Testis (tissue), 3 donors: ENCODE measurements around the gene APOBEC3A. TPM values are rescaled to one million over a fixed set of nuclear protein-coding genes. Genes with fewer than 3 reads are reported as not detected.

Experiments
- DNase-seq: peaks from one replicate; pipeline ENCODE4 v3.0.0-alpha.2; 2019
- H3K27ac ChIP-seq, 2 donors: fragments of 200-600 bp; sonication (generic); one replicate each; pipeline ENCODE4 v1.5.1; 2019
- H3K27me3 ChIP-seq: fragments of 200-600 bp; sonication (generic); one replicate; pipeline ENCODE4 v1.5.1; 2019
- H3K36me3 ChIP-seq: fragments of 200-600 bp; sonication (generic); one replicate; pipeline ENCODE4 v1.5.1; 2017; ENCODE audit warnings: low read depth; ENCODE audit errors: missing control alignments
- H3K4me1 ChIP-seq: fragments of 200-600 bp; sonication (generic); one replicate; pipeline ENCODE4 v1.5.1; 2019
- H3K4me3 ChIP-seq, 2 donors: fragments of 200-600 bp; sonication (generic); one replicate each; pipeline ENCODE4 v1.5.1; 2017 to 2019
- H3K9me3 ChIP-seq: fragments of 200-600 bp; sonication (generic); one replicate; pipeline ENCODE4 v1.5.1; 2017
- POLR2A ChIP-seq: fragments of 450-650 bp; IDR thresholded peaks from one replicate; pipeline ENCODE4 v1.6.1; 2017; ENCODE audit warnings: antibody characterized with exemption, mild to moderate bottlenecking, moderate library complexity
- WGBS, 2 donors: methylation state at CpG; one replicate each; pipeline ENCODE4 v1.1.5; 2018; 5-methylcytosine and 5-hydroxymethylcytosine counted together
- intact Hi-C: fragments of 100-400 bp; cut with DNase I; formaldehyde crosslinking; loops from one replicate; pipeline ENCODE4 v1.15.1; 2023; ENCODE audit warnings: low total_unique reads
- polyA plus RNA-seq: library from polyadenylated mRNA; stranded (reverse); fragments of 350-450 nt; fragmentation: Illumina TruSeq; extraction: RNeasy Lipid Tissue Mini Kit (QIAGEN cat#74804); gene quantifications from one replicate; pipeline ENCODE4 v1.2.3, GENCODE V29; 2014; ENCODE audit warnings: low read depth, low replicate concordance; ENCODE audit not compliant: insufficient read depth
- total RNA-seq, 2 donors: library from RNA; depleted of rRNA; stranded (reverse); fragments of >200 nt; gene quantifications; one replicate each; pipeline ENCODE4 v1.2.3, GENCODE V29; 2016
- TF ChIP-seq, protein P1 (sequence below), 3 experiments: fragments of 450-650 bp in 2 of 3; fragments of 200-600 bp in 1 of 3; sonication (generic) in 1 of 3; IDR thresholded peaks; one replicate each; pipeline ENCODE4 v1.5.1; 2016 to 2019; ENCODE audit warnings: antibody characterized with exemption in 3 of 3, mild to moderate bottlenecking in 2 of 3, moderate library complexity in 1 of 3

Gene APOBEC3A
- total and polyA plus RNA-seq, 3 donors from 2014 or later, result 0.50 to 1.1 TPM; not detected in 1

DNA sequence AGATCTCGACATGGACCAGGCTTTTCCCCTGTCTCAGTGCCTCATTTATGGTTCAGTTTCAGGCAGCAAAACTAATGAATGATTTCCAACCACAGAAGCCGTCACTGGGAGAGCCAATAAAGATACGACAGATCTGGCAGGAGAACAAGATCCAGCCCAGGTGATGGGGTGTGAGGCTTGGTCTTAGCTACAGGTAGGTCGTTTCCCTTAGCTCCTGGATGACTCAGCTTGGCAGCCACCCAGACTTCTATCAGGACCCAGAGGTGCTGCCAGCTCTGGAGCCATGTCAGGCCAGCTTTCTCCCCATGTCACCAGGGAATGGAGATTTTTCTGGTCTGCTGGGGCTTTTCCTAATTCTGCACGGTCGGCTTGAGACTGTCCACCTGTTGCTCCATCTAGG, 36.3 kb upstream of the APOBEC3A start:
- DNase-seq, result no peak
- Histone ChIP-seq H3K27me3 (no peaks in the 10 kb centered on the region), H3K4me3 (no peak overlapping the region), H3K4me1 (peaks cover 14% of the 10 kb centered on the region), H3K9me3 (no peaks in the 10 kb centered on the region), H3K27ac (no peak overlapping the region), H3K36me3 (no peaks in the 10 kb centered on the region)
- 70 to 73% methylated on average over 6 of the region's 6 CpGs for WGBS, 2 donors
- intact Hi-C loops, result loop anchor here (10.0 kb wide), 1 partner anchor 46 kb away; the partner anchor contains the start of gene CBX6
- TF ChIP-seq, protein P1, sequence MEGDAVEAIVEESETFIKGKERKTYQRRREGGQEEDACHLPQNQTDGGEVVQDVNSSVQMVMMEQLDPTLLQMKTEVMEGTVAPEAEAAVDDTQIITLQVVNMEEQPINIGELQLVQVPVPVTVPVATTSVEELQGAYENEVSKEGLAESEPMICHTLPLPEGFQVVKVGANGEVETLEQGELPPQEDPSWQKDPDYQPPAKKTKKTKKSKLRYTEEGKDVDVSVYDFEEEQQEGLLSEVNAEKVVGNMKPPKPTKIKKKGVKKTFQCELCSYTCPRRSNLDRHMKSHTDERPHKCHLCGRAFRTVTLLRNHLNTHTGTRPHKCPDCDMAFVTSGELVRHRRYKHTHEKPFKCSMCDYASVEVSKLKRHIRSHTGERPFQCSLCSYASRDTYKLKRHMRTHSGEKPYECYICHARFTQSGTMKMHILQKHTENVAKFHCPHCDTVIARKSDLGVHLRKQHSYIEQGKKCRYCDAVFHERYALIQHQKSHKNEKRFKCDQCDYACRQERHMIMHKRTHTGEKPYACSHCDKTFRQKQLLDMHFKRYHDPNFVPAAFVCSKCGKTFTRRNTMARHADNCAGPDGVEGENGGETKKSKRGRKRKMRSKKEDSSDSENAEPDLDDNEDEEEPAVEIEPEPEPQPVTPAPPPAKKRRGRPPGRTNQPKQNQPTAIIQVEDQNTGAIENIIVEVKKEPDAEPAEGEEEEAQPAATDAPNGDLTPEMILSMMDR (IDR thresholded peaks at IDR 0.05), result no peak

DNA sequence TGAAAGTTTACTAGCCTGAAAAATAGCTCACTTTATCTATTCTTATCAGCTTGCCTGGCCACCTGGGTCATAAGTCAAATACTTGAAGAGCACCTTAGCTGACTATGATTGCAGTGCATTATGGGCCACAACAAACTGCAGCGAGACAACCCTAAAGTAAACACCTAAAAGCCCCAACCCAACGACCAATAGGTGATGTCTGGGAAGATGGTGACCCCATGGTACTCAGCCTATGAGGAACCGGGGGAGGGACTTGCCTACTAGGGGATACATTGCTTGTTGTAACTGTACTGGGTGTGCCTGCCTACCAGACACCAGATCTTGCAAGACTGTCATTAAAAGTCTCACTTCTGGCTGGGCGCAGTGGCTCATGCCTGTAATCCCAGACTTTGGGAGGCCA, 35.6 kb upstream of the APOBEC3A start:
- WGBS, 2 donors, result 83 to 87% methylated on average over 4 of the region's 4 CpGs
- Histone ChIP-seq H3K27me3 (no peaks in the 10 kb centered on the region), H3K27ac (no peak overlapping the region), H3K4me1 (peaks cover 14% of the 10 kb centered on the region), H3K36me3 (no peaks in the 10 kb centered on the region), H3K9me3 (no peaks in the 10 kb centered on the region), H3K4me3 (no peak overlapping the region)
- intact Hi-C loops, result loop anchor here (10.0 kb wide), 1 partner anchor 47 kb away; the partner anchor contains the start of gene CBX6
- no peak for TF ChIP-seq POLR2A
- DNase-seq, result no peak

DNA sequence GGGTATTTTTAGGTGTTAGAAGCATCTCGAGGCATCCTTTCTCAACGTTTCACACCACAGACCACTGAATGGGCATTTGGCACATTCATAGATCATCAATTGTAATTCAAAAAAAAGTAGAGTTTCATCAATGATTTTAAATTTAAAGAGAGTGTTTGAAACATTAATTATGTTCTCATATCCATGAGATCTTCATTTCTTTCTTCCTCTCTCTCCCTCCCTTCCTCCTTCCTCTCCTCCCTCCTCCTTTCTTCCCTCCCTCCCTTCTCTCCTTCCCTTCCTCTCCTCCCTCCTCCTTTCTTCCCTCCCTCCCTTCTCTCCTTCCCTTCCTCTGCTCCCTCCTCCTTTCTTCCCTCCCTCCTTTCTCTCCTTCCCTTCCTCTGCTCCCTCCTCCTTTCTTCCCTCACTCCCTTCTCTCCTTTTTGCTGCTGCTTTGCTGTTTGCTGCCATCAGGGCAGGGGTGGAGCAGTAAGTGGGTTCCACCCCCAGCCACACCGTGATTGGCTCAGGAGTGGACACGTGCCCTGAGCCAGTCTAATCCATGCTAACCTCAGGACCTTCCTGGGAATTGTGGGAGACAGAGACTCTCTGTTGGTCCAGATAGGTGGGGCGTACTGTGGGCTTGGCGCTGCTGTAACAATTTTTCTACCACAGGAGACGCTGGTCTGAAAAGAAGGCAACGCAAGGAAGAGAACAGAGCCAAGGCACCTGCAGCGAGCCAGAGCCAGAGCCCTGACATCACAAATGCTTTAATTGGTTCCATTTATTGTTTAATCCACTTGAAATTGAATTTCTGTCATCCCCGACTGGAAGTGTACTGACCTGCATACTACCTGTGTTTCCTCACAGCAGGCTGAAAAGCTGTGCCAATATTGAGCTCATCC, 33.7 kb upstream of the APOBEC3A start:
- TF ChIP-seq, protein P1 (IDR thresholded peaks at IDR 0.05), result peak in 1 of 3 experiments; percentile 36
- TF ChIP-seq POLR2A, result no peak
- peak overlapping the region; percentile 32 to 71 for H3K27ac ChIP-seq
- H3K27me3 ChIP-seq, result no peaks in the 10 kb centered on the region
- DNase-seq, result peak; percentile 90
- no peaks in the 10 kb centered on the region for H3K36me3 ChIP-seq
- peaks cover 14% of the 10 kb centered on the region for H3K4me1 ChIP-seq
- no peaks in the 10 kb centered on the region for H3K9me3 ChIP-seq
- WGBS, 2 donors, result 29 to 31% methylated on average over 10 of the region's 10 CpGs
- H3K4me3 ChIP-seq, result no peak overlapping the region
- intact Hi-C loops, result loop anchor here (10.0 kb wide), 1 partner anchor 49 kb away; the partner anchor contains the start of gene CBX6

DNA sequence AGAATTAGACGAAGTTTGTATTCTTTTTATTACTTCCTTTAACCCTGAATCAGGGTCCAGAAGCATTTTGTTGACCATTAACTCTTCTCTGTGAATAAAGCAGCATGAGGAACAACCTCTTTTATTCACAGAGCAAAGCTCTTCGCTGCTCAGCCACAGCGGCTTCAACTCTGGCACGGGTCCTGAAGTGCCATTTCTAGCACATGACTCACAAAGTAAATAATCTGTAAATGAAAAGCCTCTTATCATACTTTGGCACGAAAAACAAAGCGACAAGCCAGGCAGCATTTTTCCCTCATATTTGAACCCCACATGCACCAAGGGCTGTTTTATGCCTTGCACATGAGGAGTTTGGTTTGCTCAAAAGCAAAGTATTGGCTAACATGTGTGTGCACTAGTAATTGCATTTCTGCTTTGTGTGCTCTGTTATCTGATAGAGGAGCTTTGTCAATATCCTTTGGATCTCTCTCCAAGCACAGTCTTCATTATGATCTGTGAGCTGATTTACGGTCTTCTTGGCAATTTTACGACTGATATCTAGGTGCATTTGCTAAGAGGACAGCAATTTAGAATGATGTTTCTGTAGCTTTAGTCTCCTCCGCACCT, 33.0 kb upstream of the APOBEC3A start:
- Histone ChIP-seq H3K4me3 (no peak overlapping the region), H3K27me3 (no peaks in the 10 kb centered on the region), H3K36me3 (no peaks in the 10 kb centered on the region), H3K9me3 (no peaks in the 10 kb centered on the region), H3K4me1 (peaks cover 14% of the 10 kb centered on the region), H3K27ac (peak overlapping the region; percentile 32 to 71)
- intact Hi-C loops, result loop anchor here (10.0 kb wide), 1 partner anchor 50 kb away; the partner anchor contains the start of gene CBX6
- DNase-seq, result peak; percentile 76
- WGBS, 2 donors, result 16 to 21% methylated on average over 9 of the region's 9 CpGs
- TF ChIP-seq, protein P1 (IDR thresholded peaks at IDR 0.05), result no peak
- TF ChIP-seq POLR2A, result no peak

DNA sequence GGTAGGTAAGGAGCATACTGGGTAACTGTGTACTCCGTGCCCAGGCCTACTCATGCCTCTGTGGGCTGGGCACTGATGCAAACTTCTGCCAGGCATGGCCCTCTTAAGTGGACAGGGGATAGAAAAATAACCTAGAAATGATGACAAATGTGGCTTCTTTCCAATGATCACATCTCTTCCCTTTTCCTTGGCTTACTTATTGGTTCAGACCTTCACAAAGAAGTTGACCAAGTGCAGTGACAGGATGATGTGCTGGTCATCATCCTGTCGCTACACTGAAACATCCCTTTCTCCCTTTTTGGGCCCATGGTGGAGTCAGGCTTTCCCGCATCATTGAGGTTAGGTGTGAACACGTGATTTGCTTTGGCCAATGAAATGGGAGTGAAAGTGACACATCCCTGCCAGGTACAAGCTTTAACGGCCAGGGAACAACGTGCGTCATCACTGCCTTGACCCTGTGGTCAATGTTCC, 31.8 kb upstream of the APOBEC3A start:
- DNase-seq, result no peak
- no peaks in the 10 kb centered on the region for H3K9me3 ChIP-seq
- 79 to 85% methylated on average over 7 of the region's 7 CpGs for WGBS, 2 donors
- intact Hi-C loops, result loop anchor here (10.0 kb wide), 1 partner anchor 51 kb away; the partner anchor contains the start of gene CBX6
- no peak overlapping the region for H3K4me3 ChIP-seq
- H3K27me3 ChIP-seq, result no peaks in the 10 kb centered on the region
- no peak overlapping the region for H3K27ac ChIP-seq
- TF ChIP-seq POLR2A, result no peak
- TF ChIP-seq, protein P1 (IDR thresholded peaks at IDR 0.05), result no peak
- H3K4me1 ChIP-seq, result peaks cover 14% of the 10 kb centered on the region
- H3K36me3 ChIP-seq, result no peaks in the 10 kb centered on the region
